Keratinocyte (primary cell): ENCODE data around the gene TGFBI.

Experiments used
- EZH2 ChIP-seq: IDR thresholded peaks from one replicate; pipeline ENCODE4 v1.6.1; 2012; ENCODE audit warnings: inconsistent platforms, mild to moderate bottlenecking, low read length, moderate library complexity
- TF ChIP-seq, protein P1 (sequence below), 3 experiments: IDR thresholded peaks in 1 of 3; conservative IDR thresholded peaks in 1 of 3; optimal IDR thresholded peaks in 1 of 3; 2 replicates in 2 of 3; 3 replicates in 1 of 3; pipeline versions ENCODE3 to v1.5.1; 2011; ENCODE audit warnings: low read length in 3 of 3, mild to moderate bottlenecking in 3 of 3, moderate library complexity in 2 of 3, control low read depth in 1 of 3, inconsistent platforms in 1 of 3; ENCODE audit not compliant: insufficient read depth in 2 of 3; ENCODE audit errors: extremely low read depth in 1 of 3

DNA sequence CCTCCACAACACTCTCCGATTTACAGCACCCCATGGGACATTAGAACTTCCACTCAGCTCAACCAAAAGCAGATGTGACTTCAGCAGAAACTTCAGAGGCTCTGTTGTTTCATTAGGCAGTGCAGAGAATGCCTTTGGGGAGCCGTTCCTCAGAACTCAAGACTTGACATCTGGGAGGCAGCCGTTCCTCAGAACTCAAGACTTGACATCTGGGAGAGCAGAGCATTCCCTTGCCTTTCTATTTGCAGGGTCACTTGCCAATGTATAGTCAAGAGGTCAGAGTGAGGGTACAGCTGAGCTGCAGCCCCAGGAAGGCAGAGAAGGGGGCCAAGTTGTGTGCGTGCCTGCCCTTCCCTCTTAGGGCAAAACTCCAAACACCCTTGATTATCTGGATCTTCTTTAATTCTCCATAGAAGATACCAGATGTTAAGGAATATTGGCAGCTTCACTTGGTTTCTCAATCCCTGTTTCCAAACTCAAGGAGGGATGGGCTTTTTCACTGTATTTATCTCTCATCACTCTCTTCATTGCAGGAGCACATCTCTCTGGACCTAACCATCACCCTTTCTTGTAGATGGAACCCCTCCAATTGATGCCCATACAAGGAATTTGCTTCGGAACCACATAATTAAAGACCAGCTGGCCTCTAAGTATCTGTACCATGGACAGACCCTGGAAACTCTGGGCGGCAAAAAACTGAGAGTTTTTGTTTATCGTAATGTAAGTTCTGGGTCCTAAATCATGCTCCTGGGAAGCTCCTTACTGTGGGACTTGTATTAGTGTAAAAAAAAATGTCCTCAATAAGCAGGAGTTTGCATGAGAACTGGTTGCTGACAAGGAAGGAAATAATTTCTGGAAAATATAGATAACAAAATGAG lies 25.6 kb downstream of the TGFBI start:
- TF ChIP-seq, protein P1, sequence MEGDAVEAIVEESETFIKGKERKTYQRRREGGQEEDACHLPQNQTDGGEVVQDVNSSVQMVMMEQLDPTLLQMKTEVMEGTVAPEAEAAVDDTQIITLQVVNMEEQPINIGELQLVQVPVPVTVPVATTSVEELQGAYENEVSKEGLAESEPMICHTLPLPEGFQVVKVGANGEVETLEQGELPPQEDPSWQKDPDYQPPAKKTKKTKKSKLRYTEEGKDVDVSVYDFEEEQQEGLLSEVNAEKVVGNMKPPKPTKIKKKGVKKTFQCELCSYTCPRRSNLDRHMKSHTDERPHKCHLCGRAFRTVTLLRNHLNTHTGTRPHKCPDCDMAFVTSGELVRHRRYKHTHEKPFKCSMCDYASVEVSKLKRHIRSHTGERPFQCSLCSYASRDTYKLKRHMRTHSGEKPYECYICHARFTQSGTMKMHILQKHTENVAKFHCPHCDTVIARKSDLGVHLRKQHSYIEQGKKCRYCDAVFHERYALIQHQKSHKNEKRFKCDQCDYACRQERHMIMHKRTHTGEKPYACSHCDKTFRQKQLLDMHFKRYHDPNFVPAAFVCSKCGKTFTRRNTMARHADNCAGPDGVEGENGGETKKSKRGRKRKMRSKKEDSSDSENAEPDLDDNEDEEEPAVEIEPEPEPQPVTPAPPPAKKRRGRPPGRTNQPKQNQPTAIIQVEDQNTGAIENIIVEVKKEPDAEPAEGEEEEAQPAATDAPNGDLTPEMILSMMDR (optimal IDR thresholded peaks at IDR 0.05 in 1 of 3, IDR thresholded peaks at IDR 0.05 in 1 of 3, conservative IDR thresholded peaks at IDR 0.05 in 1 of 3; ENCODE audit: extremely low read depth in 1 of 3, insufficient read depth in 2 of 3, low read length in 3 of 3) = no peak
- TF ChIP-seq EZH2 = no peak
